Activated CD4-positive, CD25-positive, alpha-beta regulatory T cell (primary cell): Measurements from ENCODE around the gene WASF2.
"Not testable (repeated sequence)": the region's sequence is repeated elsewhere in the genome, so short reads cannot be mapped to it uniquely, and the experiment has no call there.

Experiments
- DNase-seq, 4 experiments: peaks; one replicate each; lab custom pipeline; 2025; lab: John Stamatoyannopoulos, UW

Gene WASF2

GRCh38 chr1:27496604-27497155 lies 6.7 kb upstream of the WASF2 start:
- no peak for DNase-seq

GRCh38 chr1:27492796-27493195 lies 2.8 kb upstream of the WASF2 start:
- DNase-seq, result no peak

- no peak for DNase-seq
These were observed 2.1 kb upstream of the WASF2 start for GRCh38 chr1:27491748-27492700.

DNA sequence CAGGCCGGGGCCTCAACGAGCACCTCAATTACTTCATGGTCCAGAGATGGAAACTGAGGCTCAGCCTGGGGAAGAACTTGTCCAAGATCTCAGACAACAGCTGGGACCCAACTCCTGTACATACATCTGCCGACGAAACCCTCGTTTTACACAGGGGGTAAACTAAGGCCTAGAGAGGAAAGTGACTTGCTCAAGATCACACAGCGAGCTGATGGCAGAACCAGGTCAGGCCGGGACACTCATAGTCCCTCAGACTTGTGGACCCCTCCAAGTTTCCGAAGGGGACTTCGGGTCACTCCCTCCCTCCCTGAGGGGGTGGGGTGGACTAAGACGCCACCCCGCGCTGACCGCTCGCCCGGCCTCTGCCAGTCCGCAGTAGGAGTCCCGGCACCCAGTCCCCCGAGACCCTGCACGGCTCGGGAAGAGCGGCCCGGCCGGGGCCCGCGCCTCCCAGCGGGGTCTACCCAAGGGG lies 430 bp downstream of the WASF2 start:
- no peak for DNase-seq

GRCh38 chr1:27487966-27488884 lies 1.7 kb downstream of the WASF2 start:
- DNase-seq, result no peak

DNA sequence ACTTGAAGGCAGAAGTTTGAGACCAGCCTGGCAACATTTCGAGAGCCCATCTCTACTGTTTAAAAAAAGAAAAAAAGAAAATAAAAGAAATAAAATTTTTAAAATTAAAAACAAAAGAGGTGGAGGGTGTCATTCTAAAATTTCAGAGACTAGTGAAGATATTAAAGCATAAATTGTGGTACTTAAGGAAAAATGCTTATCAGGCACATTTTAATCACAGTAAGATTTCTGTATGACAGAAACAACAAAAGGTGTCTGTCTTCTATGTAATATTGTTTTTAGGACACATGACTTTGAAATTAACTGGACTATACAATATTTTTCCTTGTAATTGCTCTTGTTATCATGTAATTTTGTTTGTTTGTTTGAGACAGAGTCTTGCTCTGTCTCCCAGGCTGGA lies 4.6 kb downstream of the WASF2 start:
- no peak for DNase-seq

DNA sequence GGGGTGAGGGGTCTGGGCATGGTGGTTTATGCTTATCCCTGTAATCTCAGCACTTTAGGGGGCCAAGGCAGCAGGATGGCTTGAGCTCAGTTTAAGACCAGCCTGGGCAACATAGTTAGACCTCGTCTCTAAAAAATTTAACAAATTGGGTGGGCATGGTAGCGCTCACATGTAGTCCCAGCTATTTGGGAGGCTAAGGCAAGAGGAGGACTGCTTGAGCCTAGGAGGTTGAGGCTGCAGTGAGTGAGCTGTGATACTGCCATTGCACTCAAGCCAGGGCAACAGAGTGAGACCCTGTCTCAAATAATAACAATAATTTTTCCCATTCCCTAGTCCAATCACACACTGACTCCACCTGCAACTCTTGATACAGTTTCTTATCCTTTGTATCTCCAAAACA lies 6.3 kb downstream of the WASF2 start:
- no peak for DNase-seq

DNA sequence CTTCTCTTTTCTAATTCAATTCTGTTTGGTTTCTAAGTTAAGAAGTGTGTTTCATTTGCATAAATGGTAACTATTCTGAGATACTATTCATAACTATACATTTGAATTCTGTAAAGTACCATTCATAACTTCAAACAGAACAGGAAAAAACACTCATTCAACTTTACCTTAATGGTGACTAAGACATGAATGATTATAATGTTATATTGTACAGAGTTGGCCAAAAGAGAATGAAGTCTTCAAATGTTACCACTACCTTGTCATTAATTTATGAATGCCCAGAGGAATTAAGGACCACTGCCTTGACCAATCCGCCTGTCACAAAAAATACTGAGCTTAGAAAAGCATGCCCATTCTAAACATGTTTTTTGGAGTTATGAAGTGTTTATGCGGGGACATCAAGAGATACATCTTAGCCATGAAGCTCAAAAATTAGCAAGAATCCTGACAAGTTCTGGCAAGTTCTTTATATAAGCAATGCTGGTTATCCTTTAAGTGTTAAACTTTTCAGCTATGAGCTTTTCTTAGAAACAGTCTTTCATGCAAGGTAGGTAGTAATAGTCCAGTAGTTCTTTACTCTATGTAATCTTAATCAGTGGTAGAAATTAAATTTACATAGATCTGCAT lies 7.9 kb downstream of the WASF2 start:
- no peak for DNase-seq

DNA sequence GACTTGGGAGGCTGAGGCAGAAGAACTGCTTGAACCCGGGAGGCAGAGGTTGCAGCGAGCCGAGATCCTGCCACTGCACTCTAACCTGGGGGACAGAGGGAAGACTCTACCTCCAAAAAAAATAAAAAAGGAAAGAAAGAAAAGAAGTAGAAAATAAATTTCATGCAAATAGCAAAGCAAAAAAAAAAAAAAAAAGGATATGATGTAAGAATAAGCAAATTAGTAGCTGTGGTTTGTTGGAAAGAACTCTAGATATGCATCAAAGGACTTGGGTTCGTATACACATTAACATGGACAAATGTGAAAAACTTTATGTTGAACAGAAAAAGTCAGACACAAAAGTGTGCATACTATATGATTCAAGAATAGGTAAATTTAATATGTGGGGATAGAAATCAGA lies 11.9 kb downstream of the WASF2 start:
- DNase-seq, result no peak

DNA sequence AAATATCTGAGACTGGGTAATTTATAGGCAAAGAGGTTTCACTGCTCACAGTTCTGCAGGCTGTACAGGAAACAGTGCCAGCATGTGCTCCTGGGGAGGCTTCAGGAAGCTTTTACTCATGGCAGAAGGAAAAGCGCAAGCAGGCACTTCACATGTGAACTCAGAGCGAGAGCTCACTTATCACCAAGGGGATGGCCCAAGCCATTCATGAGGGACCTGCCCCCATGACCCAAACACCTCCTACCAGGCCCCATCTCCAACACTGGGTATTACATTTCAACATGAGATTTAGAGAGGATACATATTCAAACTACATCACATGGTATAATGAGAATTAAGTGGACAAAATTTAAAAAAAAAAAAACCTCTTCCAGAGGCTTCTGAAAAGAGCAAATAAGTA lies 13.7 kb downstream of the WASF2 start:
- no peak for DNase-seq

GRCh38 chr1:27475720-27476119 lies 14.2 kb downstream of the WASF2 start:
- DNase-seq, result no peak

GRCh38 chr1:27473755-27474154 lies 16.2 kb downstream of the WASF2 start:
- no peak for DNase-seq

- not testable (repeated sequence) for DNase-seq
These were observed 17.9 kb downstream of the WASF2 start for GRCh38 chr1:27472098-27472497.

GRCh38 chr1:27471477-27471876 lies 18.5 kb downstream of the WASF2 start:
- DNase-seq, result no peak

GRCh38 chr1:27469334-27469733 lies 20.6 kb downstream of the WASF2 start:
- no peak for DNase-seq

DNA sequence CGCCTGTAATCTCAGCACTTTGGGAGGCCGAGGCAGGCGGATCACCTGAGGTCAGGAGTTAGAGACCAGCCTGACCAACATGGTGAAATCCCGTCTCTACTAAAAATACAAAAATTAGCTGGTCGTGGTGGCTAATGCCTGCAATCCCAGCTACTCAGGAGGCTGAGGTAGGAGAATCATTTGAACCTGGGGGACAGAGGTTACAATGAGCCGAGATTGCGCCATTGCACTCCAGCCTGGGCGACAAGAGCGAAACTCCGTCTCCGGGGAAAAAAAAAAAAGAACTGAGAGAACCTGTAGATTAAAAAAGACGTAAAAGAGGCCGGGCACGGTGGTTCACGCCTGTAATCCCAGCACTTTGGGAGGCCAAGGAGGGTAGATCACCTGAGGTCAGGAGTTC lies 21.6 kb downstream of the WASF2 start:
- DNase-seq, result not testable (repeated sequence)

- no peak for DNase-seq
These were observed 24.9 kb downstream of the WASF2 start for GRCh38 chr1:27464926-27465647.

- DNase-seq, result not testable (repeated sequence)
These were observed 26.1 kb downstream of the WASF2 start for GRCh38 chr1:27463916-27464315.

DNA sequence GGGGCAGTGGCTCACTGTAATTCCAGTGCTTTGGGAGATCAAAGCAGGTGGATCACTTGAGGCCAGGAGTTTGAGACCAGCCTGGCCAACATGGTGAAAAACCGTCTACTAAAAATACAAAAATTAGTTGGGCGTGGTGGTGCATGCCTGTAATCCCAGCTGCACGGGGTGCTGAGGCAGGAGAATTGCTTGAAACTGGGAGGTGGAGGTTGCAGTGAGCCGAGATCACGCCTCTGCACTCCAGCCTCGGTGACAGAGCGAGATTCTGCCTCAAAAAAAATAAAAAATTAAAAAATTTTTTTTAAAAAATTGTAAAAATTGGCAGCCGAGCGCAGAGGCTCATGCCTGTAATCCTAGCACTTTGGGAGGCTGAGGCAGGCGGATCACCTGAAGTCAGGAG lies 31.4 kb downstream of the WASF2 start:
- DNase-seq, result not testable (repeated sequence)

DNA sequence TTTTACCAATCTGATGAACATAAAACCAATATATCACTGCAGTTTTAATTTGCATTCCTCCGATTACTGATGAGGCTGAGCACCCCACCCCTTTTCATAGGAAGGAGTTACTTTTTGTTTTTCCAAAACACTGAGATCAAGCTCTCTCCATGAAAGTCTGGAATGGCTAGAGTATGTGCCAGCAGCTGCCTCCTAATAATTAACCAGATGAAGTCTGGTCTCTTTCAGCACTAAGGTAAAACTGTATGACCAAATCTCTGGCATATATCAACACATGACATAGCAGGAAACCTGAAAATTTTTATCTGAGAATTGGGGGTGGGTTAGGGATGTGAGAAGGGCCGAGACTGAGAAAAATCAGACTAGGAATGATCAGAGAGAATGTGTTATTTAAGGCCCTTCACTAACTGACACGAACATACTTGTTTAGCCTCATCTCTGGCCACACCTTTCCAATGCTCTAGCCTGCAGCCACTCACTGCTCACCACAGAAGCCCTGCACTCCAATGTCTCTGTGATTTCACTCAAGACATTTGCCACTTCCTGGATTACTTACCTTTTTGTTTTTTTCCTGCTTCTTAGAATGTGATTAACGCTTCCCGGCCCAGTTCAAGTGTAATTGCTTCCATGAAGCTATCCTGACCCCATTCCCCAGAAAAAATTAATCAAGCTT lies 34.7 kb downstream of the WASF2 start:
- DNase-seq, result no peak

- DNase-seq, result no peak
These were observed 35.4 kb downstream of the WASF2 start for GRCh38 chr1:27454610-27455009.
